DOHH2 (cell line): Measurements from ENCODE around the gene LSM14B.
A peak's percentile ranks its signal among the peaks of the same experiment; 100 is the strongest.

ENCODE experiments used
- H3F3A ChIP-seq: fragments of 200-600 bp; sonication (generic), shearing (Covaris generic); 2 replicates; pipeline ENCODE4 v1.6.0; 2016; ENCODE audit warnings: antibody characterized with exemption, mild to moderate bottlenecking; ENCODE audit not compliant: control insufficient read depth, insufficient read depth
- H3K27ac ChIP-seq: fragments of 200-600 bp; sonication (generic); 2 replicates; pipeline ENCODE4 v1.5.1; 2014; ENCODE audit warnings: low read depth, mild to moderate bottlenecking, low read length, moderate library complexity
- H3K27me3 ChIP-seq: fragments of 200-600 bp; sonication (generic); 2 replicates; pipeline ENCODE4 v1.6.1; 2014; ENCODE audit warnings: mild to moderate bottlenecking, low read length, mixed read lengths; ENCODE audit not compliant: control insufficient read depth
- H3K36me3 ChIP-seq: fragments of 200-600 bp; sonication (generic); 2 replicates; pipeline ENCODE4 v1.6.1; 2014; ENCODE audit warnings: mild to moderate bottlenecking, low read length, moderate library complexity, mixed read lengths; ENCODE audit not compliant: control insufficient read depth
- H3K4me1 ChIP-seq: fragments of 200-600 bp; sonication (generic); 2 replicates; pipeline ENCODE4 v1.6.1; 2014; ENCODE audit warnings: mild to moderate bottlenecking, low read length, mixed read lengths; ENCODE audit not compliant: control insufficient read depth
- H3K4me2 ChIP-seq: fragments of 200-600 bp; sonication (generic); 2 replicates; pipeline ENCODE4 v1.6.0; 2014; ENCODE audit warnings: mild to moderate bottlenecking, low read length, moderate library complexity
- H3K4me3 ChIP-seq: fragments of 200-600 bp; sonication (generic); 2 replicates; pipeline ENCODE4 v1.5.1; 2014; ENCODE audit warnings: mild to moderate bottlenecking, low read length, mixed read lengths
- H3K79me2 ChIP-seq: fragments of 200-600 bp; sonication (generic); 2 replicates; pipeline ENCODE4 v1.6.1; 2014; ENCODE audit warnings: mild to moderate bottlenecking, low read length, mixed read lengths; ENCODE audit not compliant: control insufficient read depth
- H3K9me2 ChIP-seq: fragments of 200-600 bp; sonication (generic); replicated peaks from 2 replicates; pipeline ENCODE4 v1.6.1; 2014; ENCODE audit warnings: mild to moderate bottlenecking, low read length, mixed read lengths; ENCODE audit not compliant: control insufficient read depth
- H3K9me3 ChIP-seq: fragments of 200-600 bp; sonication (generic); 2 replicates; pipeline ENCODE4 v1.6.1; 2014; ENCODE audit warnings: antibody characterized with exemption, low read length, mixed read lengths; ENCODE audit not compliant: control insufficient read depth, insufficient read depth
- H4K20me1 ChIP-seq: fragments of 200-600 bp; sonication (generic); 2 replicates; pipeline ENCODE4 v1.6.0; 2014; ENCODE audit warnings: low read depth, mild to moderate bottlenecking, antibody characterized with exemption, low read length, moderate library complexity; ENCODE audit not compliant: control insufficient read depth, insufficient read depth
- CTCF ChIP-seq: fragments of 200-600 bp; sonication (generic); IDR thresholded peaks from one replicate; pipeline ENCODE4 v1.5.1; 2014; ENCODE audit warnings: antibody characterized with exemption, mild to moderate bottlenecking, low read depth, low read length; ENCODE audit not compliant: poor library complexity, severe bottlenecking
- EZH2phosphoT487 ChIP-seq: fragments of 200-600 bp; sonication (generic); IDR thresholded peaks from 2 replicates; pipeline ENCODE4 v1.6.1; 2017; ENCODE audit warnings: borderline replicate concordance, mild to moderate bottlenecking, antibody characterized with exemption, low read length, moderate library complexity, mixed read lengths

Gene LSM14B

GRCh38 chr20:62119115-62119514 is 3.2 kb upstream of the LSM14B start:
- H3F3A ChIP-seq = 0 out of 2 replicates have a peak, but pooled peaks cover 8% of the 10 kb centered on the region
- H3K9me2 ChIP-seq = no peaks in the 10 kb centered on the region
- H3K9me3 ChIP-seq = no peaks in the 10 kb centered on the region
- no peaks in the 10 kb centered on the region for H3K27me3 ChIP-seq
- no peak overlapping the region for H3K27ac ChIP-seq
- TF ChIP-seq CTCF (no peak), EZH2phosphoT487 (no peak)
- no peak overlapping the region for H3K4me2 ChIP-seq
- peaks cover 16% of the 10 kb centered on the region for H3K79me2 ChIP-seq
- peaks cover 10% of the 10 kb centered on the region for H3K36me3 ChIP-seq
- H3K4me3 ChIP-seq = no peak overlapping the region
- peaks cover 11% of the 10 kb centered on the region for H4K20me1 ChIP-seq
- peaks cover 26% of the 10 kb centered on the region for H3K4me1 ChIP-seq

GRCh38 chr20:62119591-62120364 is 2.5 kb upstream of the LSM14B start:
- H3K4me1 ChIP-seq = peaks cover 28% of the 10 kb centered on the region
- no peaks in the 10 kb centered on the region for H3K9me3 ChIP-seq
- H3K9me2 ChIP-seq = no peaks in the 10 kb centered on the region
- no peak for TF ChIP-seq CTCF
- TF ChIP-seq EZH2phosphoT487 = no peak
- H3K4me2 ChIP-seq = no peak overlapping the region
- H3K4me3 ChIP-seq = no peak overlapping the region
- H3K36me3 ChIP-seq = peaks cover 16% of the 10 kb centered on the region
- peaks cover 23% of the 10 kb centered on the region for H3K79me2 ChIP-seq
- H3K27me3 ChIP-seq = no peaks in the 10 kb centered on the region
- peaks cover 14% of the 10 kb centered on the region for H4K20me1 ChIP-seq
- 0 out of 2 replicates have a peak, but pooled peaks cover 8% of the 10 kb centered on the region for H3F3A ChIP-seq
- H3K27ac ChIP-seq = no peak overlapping the region

GRCh38 chr20:62120365-62120762 is 1.9 kb upstream of the LSM14B start:
- TF ChIP-seq CTCF (no peak), EZH2phosphoT487 (no peak)
- no peak overlapping the region for H3K4me3 ChIP-seq
- H3F3A ChIP-seq = 0 out of 2 replicates have a peak, but pooled peaks cover 8% of the 10 kb centered on the region
- H3K36me3 ChIP-seq = peaks cover 22% of the 10 kb centered on the region
- no peaks in the 10 kb centered on the region for H3K9me2 ChIP-seq
- no peak overlapping the region for H3K27ac ChIP-seq
- peaks cover 14% of the 10 kb centered on the region for H4K20me1 ChIP-seq
- H3K79me2 ChIP-seq = peaks cover 29% of the 10 kb centered on the region
- peaks cover 28% of the 10 kb centered on the region for H3K4me1 ChIP-seq
- H3K27me3 ChIP-seq = no peaks in the 10 kb centered on the region
- peak overlapping the region; percentile 95; the same call in 1 of the 2 replicates for H3K4me2 ChIP-seq
- H3K9me3 ChIP-seq = no peaks in the 10 kb centered on the region
